K562 (cell line): ENCODE data around the gene ADD3.

Experiments used
- EZH2 ChIP-seq: IDR thresholded peaks from 2 replicates; pipeline ENCODE4 v1.6.1; 2012; ENCODE audit warnings: low read depth, mild to moderate bottlenecking, inconsistent platforms, low read length, borderline replicate concordance
- HDAC6 ChIP-seq: IDR thresholded peaks from 2 replicates; pipeline ENCODE4 v1.6.1; 2012; ENCODE audit warnings: low read depth, mild to moderate bottlenecking, control low read depth, inconsistent platforms, low read length, moderate library complexity
- HNRNPK ChIP-seq: fragments of 200-400 bp; formaldehyde crosslinking; IDR thresholded peaks from one replicate; pipeline ENCODE4 v1.6.1; 2018; ENCODE audit warnings: mild to moderate bottlenecking, low read depth, low read length; ENCODE audit not compliant: poor library complexity, severe bottlenecking
- POLR3A ChIP-seq: IDR thresholded peaks from 2 replicates; pipeline ENCODE4 v1.6.1; 2011; ENCODE audit warnings: borderline replicate concordance, mild to moderate bottlenecking, moderate library complexity; ENCODE audit not compliant: insufficient read length, insufficient read depth; ENCODE audit errors: extremely low read depth
- TF ChIP-seq, protein P1 (sequence below), 3 experiments: IDR thresholded peaks in 2 of 3; conservative IDR thresholded peaks in 1 of 3; 2 replicates each; pipeline ENCODE4 v1.5.1; 2011 to 2012; ENCODE audit warnings: low read length in 3 of 3, mild to moderate bottlenecking in 3 of 3, control low read depth in 2 of 3, improper control_type of control experiment in 1 of 3, inconsistent platforms in 1 of 3, low read depth in 1 of 3, mixed read lengths in 1 of 3, moderate library complexity in 1 of 3; ENCODE audit not compliant: insufficient read depth in 2 of 3
- TF ChIP-seq, protein P2 (sequence below): sonication (generic); formaldehyde crosslinking; IDR thresholded peaks from 2 replicates; pipeline ENCODE4 v1.8.1; 2023; ENCODE audit warnings: mild to moderate bottlenecking, missing genetic modification reagents
- TF ChIP-seq, protein P3 (sequence below): IDR thresholded peaks from 2 replicates; pipeline ENCODE4 v1.6.1; 2016; ENCODE audit warnings: missing genetic modification characterization, missing compliant biosample characterization

DNA sequence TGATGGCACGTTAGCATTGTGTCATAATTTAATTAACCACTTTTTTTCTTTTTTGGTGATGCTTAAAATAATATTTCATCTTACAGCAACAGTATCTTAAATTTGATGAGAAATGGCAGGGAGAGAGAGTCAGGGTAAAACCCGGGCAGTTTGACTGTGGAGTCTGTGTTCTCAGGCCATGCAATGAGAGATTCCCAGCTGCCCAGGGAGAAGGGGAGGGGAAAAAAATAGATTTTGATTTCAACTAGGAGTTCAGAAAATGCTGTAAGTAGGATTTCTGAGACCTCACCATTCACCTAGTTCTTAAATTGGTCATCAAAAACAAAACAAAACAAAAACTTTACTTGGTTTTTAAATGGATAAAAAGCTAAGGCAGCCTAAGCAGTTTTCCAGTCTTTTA is 47.1 kb upstream of the ADD3 start:
- TF ChIP-seq POLR3A, result no peak
- no peak for TF ChIP-seq HDAC6
- TF ChIP-seq, protein P1, sequence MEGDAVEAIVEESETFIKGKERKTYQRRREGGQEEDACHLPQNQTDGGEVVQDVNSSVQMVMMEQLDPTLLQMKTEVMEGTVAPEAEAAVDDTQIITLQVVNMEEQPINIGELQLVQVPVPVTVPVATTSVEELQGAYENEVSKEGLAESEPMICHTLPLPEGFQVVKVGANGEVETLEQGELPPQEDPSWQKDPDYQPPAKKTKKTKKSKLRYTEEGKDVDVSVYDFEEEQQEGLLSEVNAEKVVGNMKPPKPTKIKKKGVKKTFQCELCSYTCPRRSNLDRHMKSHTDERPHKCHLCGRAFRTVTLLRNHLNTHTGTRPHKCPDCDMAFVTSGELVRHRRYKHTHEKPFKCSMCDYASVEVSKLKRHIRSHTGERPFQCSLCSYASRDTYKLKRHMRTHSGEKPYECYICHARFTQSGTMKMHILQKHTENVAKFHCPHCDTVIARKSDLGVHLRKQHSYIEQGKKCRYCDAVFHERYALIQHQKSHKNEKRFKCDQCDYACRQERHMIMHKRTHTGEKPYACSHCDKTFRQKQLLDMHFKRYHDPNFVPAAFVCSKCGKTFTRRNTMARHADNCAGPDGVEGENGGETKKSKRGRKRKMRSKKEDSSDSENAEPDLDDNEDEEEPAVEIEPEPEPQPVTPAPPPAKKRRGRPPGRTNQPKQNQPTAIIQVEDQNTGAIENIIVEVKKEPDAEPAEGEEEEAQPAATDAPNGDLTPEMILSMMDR (IDR thresholded peaks at IDR 0.05 in 2 of 3, conservative IDR thresholded peaks at IDR 0.05 in 1 of 3; ENCODE audit: insufficient read depth in 2 of 3, low read depth in 1 of 3, low read length in 3 of 3), result no peak
- TF ChIP-seq, protein P2, sequence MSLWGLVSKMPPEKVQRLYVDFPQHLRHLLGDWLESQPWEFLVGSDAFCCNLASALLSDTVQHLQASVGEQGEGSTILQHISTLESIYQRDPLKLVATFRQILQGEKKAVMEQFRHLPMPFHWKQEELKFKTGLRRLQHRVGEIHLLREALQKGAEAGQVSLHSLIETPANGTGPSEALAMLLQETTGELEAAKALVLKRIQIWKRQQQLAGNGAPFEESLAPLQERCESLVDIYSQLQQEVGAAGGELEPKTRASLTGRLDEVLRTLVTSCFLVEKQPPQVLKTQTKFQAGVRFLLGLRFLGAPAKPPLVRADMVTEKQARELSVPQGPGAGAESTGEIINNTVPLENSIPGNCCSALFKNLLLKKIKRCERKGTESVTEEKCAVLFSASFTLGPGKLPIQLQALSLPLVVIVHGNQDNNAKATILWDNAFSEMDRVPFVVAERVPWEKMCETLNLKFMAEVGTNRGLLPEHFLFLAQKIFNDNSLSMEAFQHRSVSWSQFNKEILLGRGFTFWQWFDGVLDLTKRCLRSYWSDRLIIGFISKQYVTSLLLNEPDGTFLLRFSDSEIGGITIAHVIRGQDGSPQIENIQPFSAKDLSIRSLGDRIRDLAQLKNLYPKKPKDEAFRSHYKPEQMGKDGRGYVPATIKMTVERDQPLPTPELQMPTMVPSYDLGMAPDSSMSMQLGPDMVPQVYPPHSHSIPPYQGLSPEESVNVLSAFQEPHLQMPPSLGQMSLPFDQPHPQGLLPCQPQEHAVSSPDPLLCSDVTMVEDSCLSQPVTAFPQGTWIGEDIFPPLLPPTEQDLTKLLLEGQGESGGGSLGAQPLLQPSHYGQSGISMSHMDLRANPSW (CRISPR knock-in tag), result no peak
- no peak for TF ChIP-seq HNRNPK
- TF ChIP-seq, protein P3, sequence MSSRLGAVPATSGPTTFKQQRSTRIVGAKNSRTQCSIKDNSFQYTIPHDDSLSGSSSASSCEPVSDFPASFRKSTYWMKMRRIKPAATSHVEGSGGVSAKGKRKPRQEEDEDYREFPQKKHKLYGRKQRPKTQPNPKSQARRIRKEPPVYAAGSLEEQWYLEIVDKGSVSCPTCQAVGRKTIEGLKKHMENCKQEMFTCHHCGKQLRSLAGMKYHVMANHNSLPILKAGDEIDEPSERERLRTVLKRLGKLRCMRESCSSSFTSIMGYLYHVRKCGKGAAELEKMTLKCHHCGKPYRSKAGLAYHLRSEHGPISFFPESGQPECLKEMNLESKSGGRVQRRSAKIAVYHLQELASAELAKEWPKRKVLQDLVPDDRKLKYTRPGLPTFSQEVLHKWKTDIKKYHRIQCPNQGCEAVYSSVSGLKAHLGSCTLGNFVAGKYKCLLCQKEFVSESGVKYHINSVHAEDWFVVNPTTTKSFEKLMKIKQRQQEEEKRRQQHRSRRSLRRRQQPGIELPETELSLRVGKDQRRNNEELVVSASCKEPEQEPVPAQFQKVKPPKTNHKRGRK, result no peak
- no peak for TF ChIP-seq EZH2
